HG03108 (cell line): Measurements from ENCODE around the gene FIGN.

ENCODE experiments used
- ATAC-seq: cut with Tn5 transposase; IDR thresholded peaks from one replicate; pipeline ENCODE4 v1.9.1; 2021; ENCODE audit warnings: moderate library complexity; ENCODE audit not compliant: unreplicated experiment

FIGN gene

GRCh38 chr2:163625632-163626031 lies 110.2 kb downstream of the FIGN start:
- ATAC-seq: no peak

- no peak for ATAC-seq
These were observed 114.3 kb downstream of the FIGN start for GRCh38 chr2:163621445-163622004.

GRCh38 chr2:163617517-163617916 lies 118.3 kb downstream of the FIGN start:
- ATAC-seq: no peak

GRCh38 chr2:163613266-163613731 lies 122.5 kb downstream of the FIGN start:
- no peak for ATAC-seq

DNA sequence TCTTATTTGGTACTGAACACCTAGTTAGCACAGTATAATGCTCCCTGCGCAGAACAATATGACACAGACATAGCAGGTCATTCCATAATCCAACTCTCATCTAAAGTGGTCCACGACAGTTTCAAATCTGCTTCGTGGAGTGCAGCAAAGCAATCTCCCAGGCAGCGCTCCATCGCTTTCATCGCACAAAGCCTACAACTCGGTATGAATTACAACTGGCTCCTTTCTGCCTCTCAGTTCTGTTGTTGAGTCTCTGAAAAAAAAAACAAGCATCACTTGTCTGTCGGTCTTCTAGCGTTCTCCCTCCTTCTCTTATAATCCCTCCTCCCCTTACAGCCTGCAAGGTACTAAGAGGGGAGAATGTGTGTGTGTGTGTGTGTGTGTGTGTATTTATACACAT lies 123.5 kb downstream of the FIGN start:
- ATAC-seq: no peak

- ATAC-seq: no peak
These were observed 124.3 kb downstream of the FIGN start for GRCh38 chr2:163611557-163611906.

- ATAC-seq: no peak
These were observed 124.8 kb downstream of the FIGN start for GRCh38 chr2:163610817-163611556.

DNA sequence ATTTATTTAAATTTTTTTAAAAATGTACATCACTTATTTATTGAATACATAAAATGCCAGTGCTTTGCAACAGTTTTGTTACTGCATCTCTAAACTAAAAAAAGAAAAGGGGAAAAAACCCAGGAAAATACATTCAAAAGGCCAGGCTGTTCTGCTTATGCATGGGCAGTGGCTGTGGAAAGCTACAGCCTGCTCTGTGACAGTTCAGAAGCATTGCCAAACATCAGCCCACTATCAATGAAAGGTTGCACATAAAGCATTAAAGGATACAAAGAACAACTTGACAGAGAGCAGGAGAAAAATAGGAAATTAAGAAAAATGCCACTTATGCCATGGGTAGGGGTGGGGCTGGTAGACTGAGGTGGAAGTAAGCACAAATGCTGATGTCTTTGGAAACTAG lies 128.2 kb downstream of the FIGN start:
- no peak for ATAC-seq

DNA sequence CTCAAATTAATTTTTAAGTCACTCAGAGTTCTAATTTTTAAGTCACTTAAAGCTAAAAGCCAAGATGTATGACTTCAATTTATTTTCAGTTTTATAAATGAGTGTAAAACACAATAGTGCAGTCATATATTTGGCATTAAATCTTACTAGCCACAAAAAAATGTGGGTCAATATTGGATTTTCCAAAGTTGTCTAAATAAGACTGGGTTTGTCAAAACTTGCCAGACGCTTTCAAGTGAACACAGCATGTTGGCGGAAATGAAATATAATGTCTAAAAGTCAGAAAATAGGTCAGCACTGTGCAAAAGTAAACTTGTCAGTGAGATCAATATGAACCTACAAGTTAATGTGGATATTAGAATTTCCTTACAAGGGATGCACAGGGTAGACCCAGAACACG lies 128.9 kb downstream of the FIGN start:
- ATAC-seq: no peak

GRCh38 chr2:163605779-163606178 lies 130.0 kb downstream of the FIGN start:
- no peak for ATAC-seq

- no peak for ATAC-seq
These were observed 130.8 kb downstream of the FIGN start for GRCh38 chr2:163604941-163605555.

DNA sequence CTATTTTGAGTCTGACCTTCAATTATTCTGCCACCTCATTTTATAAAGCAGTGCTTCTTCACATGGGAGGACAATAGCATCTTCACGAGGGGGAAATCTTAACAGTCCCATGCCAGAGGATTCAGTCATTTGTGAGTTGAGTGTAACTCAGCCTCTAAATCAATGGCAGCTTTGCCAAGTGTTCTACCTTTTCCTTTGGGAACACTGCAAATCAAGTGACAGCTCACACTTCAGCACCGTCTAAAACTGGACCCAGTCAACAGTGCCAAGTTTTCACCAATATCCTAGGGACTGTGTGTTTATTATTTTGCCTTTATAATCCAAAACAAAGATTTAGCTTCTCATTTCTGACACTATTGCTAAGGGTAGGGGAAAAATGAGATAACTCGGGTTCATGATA lies 133.6 kb downstream of the FIGN start:
- ATAC-seq: no peak

DNA sequence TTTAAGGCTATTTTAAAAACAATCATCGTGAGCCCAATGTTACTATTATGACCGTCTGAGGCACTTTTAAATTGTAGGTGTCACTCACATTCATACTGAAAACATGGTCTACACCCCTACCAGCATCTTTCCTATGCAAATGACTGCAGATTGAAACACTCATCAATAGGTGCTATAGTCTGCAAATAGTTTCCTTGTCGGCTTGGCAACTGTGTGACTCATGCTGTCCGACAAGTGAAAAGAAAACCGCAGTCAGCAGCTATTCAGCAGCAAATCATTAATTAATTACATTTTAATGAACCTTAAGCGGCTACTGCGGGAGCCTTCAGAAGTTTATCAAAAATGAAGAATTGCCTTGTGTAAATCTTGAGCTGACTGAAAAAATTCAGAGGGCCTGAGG lies 134.4 kb downstream of the FIGN start:
- no peak for ATAC-seq

- no peak for ATAC-seq
These were observed 135.0 kb downstream of the FIGN start for GRCh38 chr2:163600801-163601200.

- no peak for ATAC-seq
These were observed 140.8 kb downstream of the FIGN start for GRCh38 chr2:163595028-163595427.

DNA sequence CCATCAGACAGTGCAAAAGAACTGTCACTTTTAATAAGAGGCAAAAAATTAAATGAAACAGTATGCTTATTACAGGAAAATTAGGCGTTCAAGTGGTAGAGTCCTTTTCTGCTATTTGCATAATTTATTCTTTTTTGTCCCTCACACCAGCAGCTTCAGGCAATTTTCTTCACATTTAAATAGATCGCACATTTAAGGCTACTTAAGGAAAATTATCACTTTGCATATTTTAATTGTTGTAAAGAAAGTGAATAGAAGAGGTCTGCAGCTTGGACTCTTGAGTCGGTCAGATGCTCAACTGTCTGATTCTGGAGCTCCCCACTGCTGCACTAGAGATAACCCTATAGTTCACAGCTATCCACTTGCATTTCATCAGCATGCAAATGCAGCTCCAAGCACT lies 141.3 kb downstream of the FIGN start:
- no peak for ATAC-seq

GRCh38 chr2:163593982-163594381 lies 141.8 kb downstream of the FIGN start:
- no peak for ATAC-seq

DNA sequence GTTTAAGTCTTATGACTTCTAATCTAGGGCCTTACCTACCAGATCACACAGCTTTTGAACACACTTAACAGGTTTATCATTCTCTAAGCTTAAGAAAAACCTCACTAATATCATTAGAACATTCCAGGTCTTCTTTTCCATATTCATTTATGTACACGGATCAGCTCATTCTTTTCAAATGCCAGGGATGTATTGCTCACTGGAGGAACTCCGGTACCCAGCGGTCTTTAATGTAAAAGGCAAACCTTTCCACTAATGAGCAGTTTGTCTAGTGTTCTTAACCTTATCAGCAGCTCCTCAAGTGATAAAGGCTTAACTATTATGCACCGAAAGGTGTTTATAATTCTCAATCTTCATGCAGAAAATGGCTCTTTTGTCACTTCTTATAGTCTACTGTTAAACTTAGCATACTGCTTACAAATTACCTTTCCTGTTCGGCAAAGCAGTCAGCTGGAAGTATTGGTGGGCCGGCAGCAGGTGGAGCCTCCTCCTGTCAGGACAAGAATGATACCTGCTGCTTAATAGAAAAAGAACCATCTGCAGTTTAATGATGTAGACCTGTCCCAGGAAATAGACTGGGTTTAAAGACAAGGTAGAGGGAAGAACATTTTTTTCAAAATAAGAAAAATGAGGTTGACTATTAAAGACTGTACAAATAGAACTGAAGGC lies 142.7 kb downstream of the FIGN start:
- no peak for ATAC-seq

- no peak for ATAC-seq
These were observed 144.3 kb downstream of the FIGN start for GRCh38 chr2:163591461-163591860.

GRCh38 chr2:163580757-163581156 lies 155.1 kb downstream of the FIGN start:
- no peak for ATAC-seq

- ATAC-seq: no peak
These were observed 161.5 kb downstream of the FIGN start for GRCh38 chr2:163574309-163574708.

DNA sequence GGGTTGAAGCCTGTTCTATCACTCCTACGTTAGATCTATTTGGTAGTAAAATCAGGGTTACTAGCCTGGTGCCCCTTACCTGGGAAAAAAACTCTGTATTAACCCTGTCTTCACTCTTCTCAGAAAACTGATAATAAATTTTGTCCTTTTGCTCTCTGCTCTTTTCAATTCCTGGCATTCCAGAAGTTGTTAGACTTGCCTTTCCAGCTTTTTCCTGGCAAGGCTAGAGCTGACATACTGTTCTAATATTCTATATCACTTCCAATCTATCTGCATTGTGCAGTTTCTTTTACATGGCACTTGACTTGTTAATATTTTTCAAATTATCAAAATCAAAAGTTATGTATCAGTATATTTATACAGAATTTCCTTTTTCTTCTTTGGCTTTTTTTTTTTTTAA lies 162.2 kb downstream of the FIGN start:
- ATAC-seq: no peak
